GM12872 (cell line): ENCODE measurements around the gene WNT1.

ENCODE experiments used
- TF ChIP-seq, protein P1 (sequence below): IDR thresholded peaks from 3 replicates; pipeline ENCODE4 v1.5.1; 2011; ENCODE audit warnings: low read depth, mild to moderate bottlenecking, low read length, moderate library complexity; ENCODE audit not compliant: insufficient read depth

Gene WNT1

DNA sequence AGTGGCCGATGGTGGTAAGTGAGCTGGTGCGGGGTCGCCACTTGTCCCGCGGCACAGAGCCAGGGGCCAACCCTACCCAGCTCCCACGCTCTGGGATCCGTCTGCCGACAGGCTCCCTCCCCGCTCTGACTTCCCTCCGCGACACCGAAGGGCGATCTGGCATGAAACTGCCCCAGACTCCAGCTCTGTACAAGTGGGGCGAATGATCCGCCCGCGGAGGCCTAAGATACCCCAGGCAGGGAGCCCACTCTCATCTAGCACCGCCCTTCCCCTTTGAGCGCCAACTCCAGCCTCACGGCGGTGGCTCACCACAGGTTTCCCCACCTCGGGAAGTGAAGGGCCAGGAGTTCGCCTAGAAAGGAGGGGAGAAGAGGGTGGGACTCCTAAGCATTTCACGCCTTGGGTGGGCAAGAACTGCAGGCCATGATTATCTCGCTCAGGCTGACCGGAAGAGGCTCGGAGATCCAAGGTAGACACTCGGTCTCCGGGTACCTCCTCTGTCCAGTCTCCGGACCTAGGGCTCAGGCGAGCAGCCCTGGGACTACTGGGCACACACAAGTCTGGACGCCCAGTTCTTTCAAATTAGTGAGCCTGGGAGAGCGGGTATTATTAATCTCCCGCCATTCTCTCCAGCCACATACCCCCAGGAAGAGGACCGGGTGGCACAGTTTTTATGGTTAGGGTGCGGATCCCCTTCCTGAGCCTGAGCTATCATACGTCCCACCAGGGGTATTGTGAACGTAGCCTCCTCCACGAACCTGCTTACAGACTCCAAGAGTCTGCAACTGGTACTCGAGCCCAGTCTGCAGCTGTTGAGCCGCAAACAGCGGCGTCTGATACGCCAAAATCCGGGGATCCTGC lies 849 bp downstream of the WNT1 start:
- TF ChIP-seq, protein P1, sequence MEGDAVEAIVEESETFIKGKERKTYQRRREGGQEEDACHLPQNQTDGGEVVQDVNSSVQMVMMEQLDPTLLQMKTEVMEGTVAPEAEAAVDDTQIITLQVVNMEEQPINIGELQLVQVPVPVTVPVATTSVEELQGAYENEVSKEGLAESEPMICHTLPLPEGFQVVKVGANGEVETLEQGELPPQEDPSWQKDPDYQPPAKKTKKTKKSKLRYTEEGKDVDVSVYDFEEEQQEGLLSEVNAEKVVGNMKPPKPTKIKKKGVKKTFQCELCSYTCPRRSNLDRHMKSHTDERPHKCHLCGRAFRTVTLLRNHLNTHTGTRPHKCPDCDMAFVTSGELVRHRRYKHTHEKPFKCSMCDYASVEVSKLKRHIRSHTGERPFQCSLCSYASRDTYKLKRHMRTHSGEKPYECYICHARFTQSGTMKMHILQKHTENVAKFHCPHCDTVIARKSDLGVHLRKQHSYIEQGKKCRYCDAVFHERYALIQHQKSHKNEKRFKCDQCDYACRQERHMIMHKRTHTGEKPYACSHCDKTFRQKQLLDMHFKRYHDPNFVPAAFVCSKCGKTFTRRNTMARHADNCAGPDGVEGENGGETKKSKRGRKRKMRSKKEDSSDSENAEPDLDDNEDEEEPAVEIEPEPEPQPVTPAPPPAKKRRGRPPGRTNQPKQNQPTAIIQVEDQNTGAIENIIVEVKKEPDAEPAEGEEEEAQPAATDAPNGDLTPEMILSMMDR = no peak

GRCh38 chr12:48979602-48980388 lies 1.7 kb downstream of the WNT1 start:
- TF ChIP-seq, protein P1 = no peak

- TF ChIP-seq, protein P1 = 0 out of 3 replicates have a peak, but pooled peaks have one; percentile 22
Measured at GRCh38 chr12:48980389-48980952, 2.3 kb downstream of the WNT1 start.

GRCh38 chr12:48980953-48981756 lies 3.0 kb downstream of the WNT1 start:
- TF ChIP-seq, protein P1 = peak; percentile 20; the same call in 2 of the 3 replicates

- TF ChIP-seq, protein P1 = no peak
Measured at GRCh38 chr12:48981757-48982157, 3.6 kb downstream of the WNT1 start.

- TF ChIP-seq, protein P1 = no peak
Measured at GRCh38 chr12:48982397-48983080, 4.4 kb downstream of the WNT1 start.
